Measurements from ENCODE around the gene TNFRSF11A. TPM values are rescaled to one million over a fixed set of nuclear protein-coding genes. Genes with fewer than 3 reads are reported as not detected.

Gene TNFRSF11A
- polyA plus RNA-seq = 10 to 100 TPM; 15.0 to 25.4 (median 20.0) TPM
- long read RNA-seq, donor 1 = 0 reads
- long read RNA-seq, donor 2, full-length matches to known transcripts = 4 of 4 reads
- long read RNA-seq, donor 2, partial matches to known transcripts = 0 of 4 reads
- long read RNA-seq, donor 2, other reads (novel, unspliced or antisense) = 0 of 4 reads
- long read RNA-seq, donor 3, full-length matches to known transcripts = 4 of 4 reads
- long read RNA-seq, donor 3, partial matches to known transcripts = 0 of 4 reads
- long read RNA-seq, donor 3, other reads (novel, unspliced or antisense) = 0 of 4 reads
- long read RNA-seq, donor 4 = 0 reads
- long read RNA-seq, donor 5, partial matches to known transcripts = 14 of 14 reads
- long read RNA-seq, donor 5, other reads (novel, unspliced or antisense) = 0 of 14 reads
- long read RNA-seq, donor 6, full-length matches to known transcripts = 2 of 2 reads
- long read RNA-seq, donor 6, partial matches to known transcripts = 0 of 2 reads
- long read RNA-seq, donor 6, other reads (novel, unspliced or antisense) = 0 of 2 reads
- long read RNA-seq, donor 7 = 0 reads
- long read RNA-seq, donor 8 = 0 reads
- long read RNA-seq, donor 9 = 0 reads
- long read RNA-seq, donor 10, full-length matches to known transcripts = 8 of 8 reads
- long read RNA-seq, donor 10, partial matches to known transcripts = 0 of 8 reads
- long read RNA-seq, donor 10, other reads (novel, unspliced or antisense) = 0 of 8 reads

- H3K4me1 ChIP-seq (ENCODE audit: control insufficient read depth in 3 of 3, insufficient read depth in 2 of 3, low read depth in 1 of 3, low read length in 2 of 3) = peaks cover 4 to 36% (median 5%) of the 10 kb centered on the region in 3 donors
- H3K27ac ChIP-seq (ENCODE audit: low read depth in 1 of 3, low read length in 2 of 3) = peak within 1 kb of the TSS; percentile 41 to 77 (median 52)
- peaks cover 0 to 17% (median 6%) of the 10 kb centered on the region in 3 donors for H3K27me3 ChIP-seq (ENCODE audit: control insufficient read depth in 3 of 3, insufficient read depth in 3 of 3, low read length in 3 of 3)
- H3K9me3 ChIP-seq (ENCODE audit: control insufficient read depth in 2 of 2, insufficient read depth in 1 of 2, low read depth in 1 of 2, low read length in 1 of 2) = no peaks in the 10 kb centered on the region
- H3K36me3 ChIP-seq (ENCODE audit: control insufficient read depth in 3 of 3, insufficient read depth in 2 of 3, low read depth in 1 of 3, low read length in 3 of 3) = no peaks in the 10 kb centered on the region
- 0 to 2% (median 1%) methylated on average over 48 to 99 of the region's 99 CpGs for WGBS, 3 donors
- H3K4me3 ChIP-seq (ENCODE audit: low read depth in 1 of 3, low read length in 3 of 3) = peak within 1 kb of the TSS; percentile 47 to 92 (median 67)
- DNase-seq = peak; percentile 74 to 83
- FAIRE-seq = no peak
Observed at GRCh38 chr18:62324917-62325805, at the start of gene TNFRSF11A. Gene TNFRSF11A, plus strand, starts transcription at chr18:62325310. Its CDS starts 43 bp downstream, at chr18:62325353.

- Histone ChIP-seq H3K27ac (ENCODE audit: low read depth in 1 of 3, low read length in 2 of 3) (no peak overlapping the region), H3K36me3 (ENCODE audit: control insufficient read depth in 3 of 3, insufficient read depth in 2 of 3, low read depth in 1 of 3, low read length in 3 of 3) (peaks cover 0 to 6% (median 3%) of the 10 kb centered on the region in 3 donors), H3K9me3 (ENCODE audit: control insufficient read depth in 2 of 2, insufficient read depth in 1 of 2, low read depth in 1 of 2, low read length in 1 of 2) (no peaks in the 10 kb centered on the region), H3K4me1 (ENCODE audit: control insufficient read depth in 3 of 3, insufficient read depth in 2 of 3, low read depth in 1 of 3, low read length in 2 of 3) (no peaks in the 10 kb centered on the region), H3K27me3 (ENCODE audit: control insufficient read depth in 3 of 3, insufficient read depth in 3 of 3, low read length in 3 of 3) (no peaks in the 10 kb centered on the region), H3K4me3 (ENCODE audit: low read depth in 1 of 3, low read length in 3 of 3) (no peak overlapping the region)
- 79 to 86% (median 81%) methylated on average over 1 of the region's 1 CpG for WGBS, 3 donors
- DNase-seq = no peak
- no peak for FAIRE-seq
Observed at GRCh38 chr18:62277045-62277444, 48.1 kb upstream of the TNFRSF11A start.

DNA sequence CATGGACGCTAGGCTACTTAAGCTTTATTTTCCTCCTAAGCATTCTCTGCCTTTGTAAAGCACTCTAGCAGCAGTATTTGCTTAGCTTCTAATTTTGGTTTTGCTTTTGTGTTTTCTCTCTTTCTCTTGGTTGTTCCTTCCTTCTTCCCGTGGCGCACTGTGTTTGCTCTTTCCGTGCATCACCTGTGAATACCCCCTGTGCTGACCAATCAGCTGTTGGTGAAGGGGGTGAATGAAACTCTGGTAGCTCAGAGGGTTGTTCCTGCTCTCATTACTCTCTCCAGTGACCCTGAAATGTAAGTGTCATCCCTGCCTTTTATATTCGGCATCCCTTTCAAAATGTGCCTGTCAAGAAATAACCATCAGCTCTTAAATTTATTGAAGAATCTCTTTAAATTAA is 45.5 kb upstream of the TNFRSF11A start:
- no peaks in the 10 kb centered on the region for H3K9me3 ChIP-seq (ENCODE audit: control insufficient read depth in 2 of 2, insufficient read depth in 1 of 2, low read depth in 1 of 2, low read length in 1 of 2)
- WGBS, 3 donors = 63 to 90% (median 85%) methylated on average over 5 of the region's 5 CpGs
- peaks cover 0 to 6% (median 6%) of the 10 kb centered on the region in 3 donors for H3K36me3 ChIP-seq (ENCODE audit: control insufficient read depth in 3 of 3, insufficient read depth in 2 of 3, low read depth in 1 of 3, low read length in 3 of 3)
- no peaks in the 10 kb centered on the region for H3K27me3 ChIP-seq (ENCODE audit: control insufficient read depth in 3 of 3, insufficient read depth in 3 of 3, low read length in 3 of 3)
- FAIRE-seq = no peak
- no peaks in the 10 kb centered on the region for H3K4me1 ChIP-seq (ENCODE audit: control insufficient read depth in 3 of 3, insufficient read depth in 2 of 3, low read depth in 1 of 3, low read length in 2 of 3)
- no peak for DNase-seq
- no peak overlapping the region for H3K4me3 ChIP-seq (ENCODE audit: low read depth in 1 of 3, low read length in 3 of 3)
- no peak overlapping the region for H3K27ac ChIP-seq (ENCODE audit: low read depth in 1 of 3, low read length in 2 of 3)

GRCh38 chr18:62280058-62280457 is 45.1 kb upstream of the TNFRSF11A start:
- no peak for DNase-seq
- Histone ChIP-seq H3K27ac (ENCODE audit: low read depth in 1 of 3, low read length in 2 of 3) (no peak overlapping the region), H3K4me1 (ENCODE audit: control insufficient read depth in 3 of 3, insufficient read depth in 2 of 3, low read depth in 1 of 3, low read length in 2 of 3) (no peaks in the 10 kb centered on the region), H3K9me3 (ENCODE audit: control insufficient read depth in 2 of 2, insufficient read depth in 1 of 2, low read depth in 1 of 2, low read length in 1 of 2) (no peaks in the 10 kb centered on the region), H3K36me3 (ENCODE audit: control insufficient read depth in 3 of 3, insufficient read depth in 2 of 3, low read depth in 1 of 3, low read length in 3 of 3) (peaks cover 0 to 6% (median 3%) of the 10 kb centered on the region in 3 donors), H3K27me3 (ENCODE audit: control insufficient read depth in 3 of 3, insufficient read depth in 3 of 3, low read length in 3 of 3) (no peaks in the 10 kb centered on the region), H3K4me3 (ENCODE audit: low read depth in 1 of 3, low read length in 3 of 3) (no peak overlapping the region)
- WGBS, 3 donors = 89 to 96% (median 94%) methylated on average over 6 of the region's 6 CpGs
- FAIRE-seq = no peak

DNA sequence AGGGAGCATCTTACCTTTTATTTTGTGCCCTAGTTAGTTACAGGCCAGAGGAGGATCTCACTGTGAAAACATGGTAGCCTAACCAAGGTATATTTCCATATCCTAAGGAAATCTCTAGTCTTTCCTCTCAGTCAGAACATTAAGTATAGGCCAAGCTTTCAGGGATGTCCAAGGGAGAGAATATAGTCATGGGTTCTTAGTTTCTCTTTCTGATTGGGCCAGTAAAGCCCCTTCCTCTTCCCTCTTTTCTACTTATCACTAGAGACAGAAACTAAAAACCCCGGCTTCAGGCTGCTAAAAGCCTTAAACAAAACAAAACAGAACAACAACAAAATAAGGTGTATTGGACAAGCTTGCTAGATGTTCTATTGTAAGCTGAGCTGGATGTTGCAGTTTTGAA is 44.3 kb upstream of the TNFRSF11A start:
- no peak for DNase-seq
- WGBS, 3 donors = 67 to 68% (median 67%) methylated on average over 1 of the region's 1 CpG
- Histone ChIP-seq H3K27me3 (ENCODE audit: control insufficient read depth in 3 of 3, insufficient read depth in 3 of 3, low read length in 3 of 3) (no peaks in the 10 kb centered on the region), H3K4me3 (ENCODE audit: low read depth in 1 of 3, low read length in 3 of 3) (no peak overlapping the region), H3K9me3 (ENCODE audit: control insufficient read depth in 2 of 2, insufficient read depth in 1 of 2, low read depth in 1 of 2, low read length in 1 of 2) (no peaks in the 10 kb centered on the region), H3K27ac (ENCODE audit: low read depth in 1 of 3, low read length in 2 of 3) (no peak overlapping the region), H3K4me1 (ENCODE audit: control insufficient read depth in 3 of 3, insufficient read depth in 2 of 3, low read depth in 1 of 3, low read length in 2 of 3) (peaks cover 0 to 6% (median 0%) of the 10 kb centered on the region in 3 donors), H3K36me3 (ENCODE audit: control insufficient read depth in 3 of 3, insufficient read depth in 2 of 3, low read depth in 1 of 3, low read length in 3 of 3) (peaks cover 0 to 8% (median 5%) of the 10 kb centered on the region in 3 donors)
- no peak for FAIRE-seq

GRCh38 chr18:62281684-62282083 is 43.4 kb upstream of the TNFRSF11A start:
- no peaks in the 10 kb centered on the region for H3K9me3 ChIP-seq (ENCODE audit: control insufficient read depth in 2 of 2, insufficient read depth in 1 of 2, low read depth in 1 of 2, low read length in 1 of 2)
- no peak overlapping the region for H3K4me3 ChIP-seq (ENCODE audit: low read depth in 1 of 3, low read length in 3 of 3)
- no peak overlapping the region for H3K27ac ChIP-seq (ENCODE audit: low read depth in 1 of 3, low read length in 2 of 3)
- DNase-seq (no peak), FAIRE-seq (peak; percentile 81)
- peaks cover 0 to 11% (median 0%) of the 10 kb centered on the region in 3 donors for H3K4me1 ChIP-seq (ENCODE audit: control insufficient read depth in 3 of 3, insufficient read depth in 2 of 3, low read depth in 1 of 3, low read length in 2 of 3)
- H3K27me3 ChIP-seq (ENCODE audit: control insufficient read depth in 3 of 3, insufficient read depth in 3 of 3, low read length in 3 of 3) = no peaks in the 10 kb centered on the region
- 64 to 95% (median 75%) methylated on average over 1 of the region's 1 CpG for WGBS, 3 donors
- H3K36me3 ChIP-seq (ENCODE audit: control insufficient read depth in 3 of 3, insufficient read depth in 2 of 3, low read depth in 1 of 3, low read length in 3 of 3) = peaks cover 0 to 8% (median 5%) of the 10 kb centered on the region in 3 donors

GRCh38 chr18:62282188-62282629 is 42.9 kb upstream of the TNFRSF11A start:
- no peak for DNase-seq
- FAIRE-seq = no peak

DNA sequence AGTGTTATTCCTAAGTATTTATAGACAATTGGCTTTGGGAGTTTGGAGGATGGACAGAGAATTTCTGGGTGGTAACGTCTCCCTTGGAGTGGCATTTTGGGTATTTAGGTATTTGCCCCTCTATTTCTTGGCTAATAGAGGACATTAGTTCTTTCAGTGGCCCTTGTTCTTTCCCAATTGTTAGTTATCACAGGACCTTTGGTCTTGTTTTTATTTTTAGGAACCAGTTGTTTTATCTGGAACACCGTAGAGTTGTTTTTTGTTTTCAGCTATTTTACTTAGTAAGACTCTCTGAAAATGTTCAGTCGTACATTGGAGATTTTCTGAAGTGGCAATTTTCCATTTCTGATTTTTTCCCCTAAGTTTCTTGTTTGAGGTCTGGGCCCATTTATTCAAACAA is 40.5 kb upstream of the TNFRSF11A start:
- Histone ChIP-seq H3K4me3 (ENCODE audit: low read depth in 1 of 3, low read length in 3 of 3) (no peak overlapping the region), H3K27me3 (ENCODE audit: control insufficient read depth in 3 of 3, insufficient read depth in 3 of 3, low read length in 3 of 3) (no peaks in the 10 kb centered on the region), H3K36me3 (ENCODE audit: control insufficient read depth in 3 of 3, insufficient read depth in 2 of 3, low read depth in 1 of 3, low read length in 3 of 3) (peaks cover 0 to 8% (median 5%) of the 10 kb centered on the region in 3 donors), H3K4me1 (ENCODE audit: control insufficient read depth in 3 of 3, insufficient read depth in 2 of 3, low read depth in 1 of 3, low read length in 2 of 3) (peaks cover 0 to 25% (median 0%) of the 10 kb centered on the region in 3 donors), H3K9me3 (ENCODE audit: control insufficient read depth in 2 of 2, insufficient read depth in 1 of 2, low read depth in 1 of 2, low read length in 1 of 2) (no peaks in the 10 kb centered on the region), H3K27ac (ENCODE audit: low read depth in 1 of 3, low read length in 2 of 3) (no peak overlapping the region)
- DNase-seq (no peak), FAIRE-seq (no peak)
- 73 to 84% (median 81%) methylated on average over 3 of the region's 3 CpGs for WGBS, 3 donors

More at GRCh38 chr18:62282188-62282629, 42.9 kb upstream of the TNFRSF11A start:
- Histone ChIP-seq H3K27me3 (ENCODE audit: control insufficient read depth in 3 of 3, insufficient read depth in 3 of 3, low read length in 3 of 3) (no peaks in the 10 kb centered on the region), H3K36me3 (ENCODE audit: control insufficient read depth in 3 of 3, insufficient read depth in 2 of 3, low read depth in 1 of 3, low read length in 3 of 3) (peaks cover 0 to 8% (median 5%) of the 10 kb centered on the region in 3 donors), H3K4me1 (ENCODE audit: control insufficient read depth in 3 of 3, insufficient read depth in 2 of 3, low read depth in 1 of 3, low read length in 2 of 3) (peaks cover 0 to 13% (median 0%) of the 10 kb centered on the region in 3 donors), H3K4me3 (ENCODE audit: low read depth in 1 of 3, low read length in 3 of 3) (no peak overlapping the region), H3K9me3 (ENCODE audit: control insufficient read depth in 2 of 2, insufficient read depth in 1 of 2, low read depth in 1 of 2, low read length in 1 of 2) (no peaks in the 10 kb centered on the region), H3K27ac (ENCODE audit: low read depth in 1 of 3, low read length in 2 of 3) (no peak overlapping the region)
- WGBS, 3 donors = 69 to 93% (median 89%) methylated on average over 2 of the region's 2 CpGs

All from small intestine (tissue), 16 donors.